GM12878 (cell line): ENCODE data around the gene GDAP1L1.
A peak's percentile ranks its signal among the peaks of the same experiment; 100 is the strongest.

Experiments
- BRCA1 ChIP-seq: IDR thresholded peaks from 2 replicates; pipeline ENCODE4 v1.6.1; 2011; ENCODE audit warnings: low read depth, low read length, improper control_type of control experiment
- CBX5 ChIP-seq: sonication (generic); IDR thresholded peaks from 2 replicates; pipeline ENCODE4 v1.6.1; 2016; ENCODE audit warnings: low read depth, moderate library complexity, mild to moderate bottlenecking, inconsistent platforms
- CREM ChIP-seq: IDR thresholded peaks from 2 replicates; pipeline ENCODE4 v1.6.1; 2014; ENCODE audit warnings: antibody characterized with exemption, low read depth
- CTCF ChIP-seq, 3 experiments: IDR thresholded peaks in 2 of 3; conservative IDR thresholded peaks in 1 of 3; 2 replicates each; pipeline ENCODE4 v1.5.1; 2011; ENCODE audit warnings: low read depth in 3 of 3, low read length in 3 of 3, mild to moderate bottlenecking in 3 of 3, control low read depth in 2 of 3, moderate library complexity in 2 of 3, inconsistent platforms in 1 of 3, mixed read lengths in 1 of 3; ENCODE audit not compliant: control insufficient read depth in 2 of 3, insufficient read depth in 1 of 3; ENCODE audit errors: extremely low read depth in 1 of 3
- EED ChIP-seq: sonication (generic); IDR thresholded peaks from 2 replicates; pipeline ENCODE4 v1.6.1; 2016; ENCODE audit warnings: antibody characterized with exemption, low read depth
- ELK1 ChIP-seq: IDR thresholded peaks from 2 replicates; pipeline ENCODE4 v1.6.1; 2012; ENCODE audit warnings: low read depth, low read length, improper control_type of control experiment
- MTA2 ChIP-seq: fragments of 450-650 bp; IDR thresholded peaks from 2 replicates; pipeline ENCODE4 v1.6.1; 2016; ENCODE audit warnings: low read depth, mild to moderate bottlenecking, moderate library complexity
- MTA3 ChIP-seq: IDR thresholded peaks from 2 replicates; pipeline ENCODE4 v1.6.1; 2012; ENCODE audit warnings: low read length, inconsistent platforms, borderline replicate concordance
- MYC ChIP-seq: IDR thresholded peaks from 2 replicates; pipeline ENCODE4 v1.6.1; 2011; ENCODE audit warnings: mild to moderate bottlenecking, low read length, moderate library complexity, inconsistent platforms; ENCODE audit not compliant: insufficient read depth, insufficient replicate concordance, insufficient read length, severe bottlenecking
- PAX5 ChIP-seq: IDR thresholded peaks from 2 replicates; pipeline ENCODE4 v1.6.1; 2011; ENCODE audit warnings: low read depth, low read length, borderline replicate concordance
- POLR2AphosphoS5 ChIP-seq: IDR thresholded peaks from 2 replicates; pipeline ENCODE4 v1.6.1; 2011; ENCODE audit warnings: mild to moderate bottlenecking, low read length, inconsistent platforms
- SPI1 ChIP-seq: IDR thresholded peaks from 2 replicates; pipeline ENCODE4 v1.6.1; 2011; ENCODE audit warnings: low read depth, mild to moderate bottlenecking, low read length, moderate library complexity, borderline replicate concordance; ENCODE audit not compliant: insufficient read depth
- ZNF274 ChIP-seq: IDR thresholded peaks from one replicate; pipeline ENCODE4 v1.8.0; 2011; ENCODE audit not compliant: insufficient read length, insufficient read depth
- ZZZ3 ChIP-seq: IDR thresholded peaks from 2 replicates; pipeline ENCODE4 v1.6.1; 2011; ENCODE audit warnings: low read depth; ENCODE audit not compliant: control insufficient read depth, insufficient read length

GRCh38 chr20:44253528-44253927, 6.4 kb downstream of the GDAP1L1 start:
- TF ChIP-seq POLR2AphosphoS5: no peak
- no peak for TF ChIP-seq BRCA1
- TF ChIP-seq SPI1: no peak
- TF ChIP-seq ELK1: no peak
- no peak for TF ChIP-seq EED
- TF ChIP-seq CTCF (IDR thresholded peaks at IDR 0.05 in 2 of 3, conservative IDR thresholded peaks at IDR 0.05 in 1 of 3; ENCODE audit: control insufficient read depth in 2 of 3, extremely low read depth in 1 of 3, insufficient read depth in 1 of 3, low read depth in 3 of 3, low read length in 3 of 3): 0 out of 6 replicates have a peak, but pooled peaks of 1 of the 3 experiments have one; percentile 3
- no peak for TF ChIP-seq PAX5
- no peak for TF ChIP-seq CREM
- TF ChIP-seq CBX5: no peak
- no peak for TF ChIP-seq MTA2
- no peak for TF ChIP-seq MTA3
- TF ChIP-seq MYC: no peak
- TF ChIP-seq ZZZ3: no peak
- no peak for TF ChIP-seq ZNF274
